Activated naive CD4-positive, alpha-beta T cell treated with anti-CD3 and anti-CD28 coated beads for 36 hours (primary cell): ENCODE measurements around the gene BATF3. TPM values are rescaled to one million over a fixed set of nuclear protein-coding genes. Genes with fewer than 3 reads are reported as not detected.

Source experiments
- CTCF ChIA-PET: fragments of 350-600 bp; sonication (Branson Sonifier 250); formaldehyde crosslinking; loops from one replicate; lab custom pipeline; 2021; ENCODE audit warnings: antibody characterized with exemption; lab: Charles Lee
- DNase-seq: peaks from one replicate; pipeline ENCODE4 v3.0.0-alpha.2; 2020
- H3K27ac Mint-ChIP-seq: one replicate; pipeline ENCODE4 v1.8.0; 2021; ENCODE audit warnings: mild to moderate bottlenecking, mixed read lengths
- H3K27me3 Mint-ChIP-seq: one replicate; pipeline ENCODE4 v1.8.0; 2021; ENCODE audit warnings: low read depth, mixed read lengths
- H3K36me3 Mint-ChIP-seq: one replicate; pipeline ENCODE4 v1.8.0; 2021; ENCODE audit warnings: low read depth, mixed read lengths
- H3K4me1 Mint-ChIP-seq: one replicate; pipeline ENCODE4 v1.8.0; 2021; ENCODE audit warnings: low read depth, mixed read lengths
- H3K4me3 Mint-ChIP-seq: one replicate; pipeline ENCODE4 v1.8.0; 2021; ENCODE audit warnings: mild to moderate bottlenecking, moderate library complexity, mixed read lengths
- H3K9me3 Mint-ChIP-seq: one replicate; pipeline ENCODE4 v1.8.0; 2021; ENCODE audit warnings: mixed read lengths
- intact Hi-C: fragments of 100-400 bp; cut with micrococcal nuclease; formaldehyde crosslinking; loops from one replicate; pipeline ENCODE4 v1.15.1; 2023
- total RNA-seq, 2 experiments: library from RNA; stranded (reverse); gene quantifications; one replicate each; pipeline ENCODE4 v1.2.3, GENCODE V29; 2021

The BATF3 gene
- total RNA-seq, 2 experiments from 2014 or later = 26.7 to 27.1 TPM

DNA sequence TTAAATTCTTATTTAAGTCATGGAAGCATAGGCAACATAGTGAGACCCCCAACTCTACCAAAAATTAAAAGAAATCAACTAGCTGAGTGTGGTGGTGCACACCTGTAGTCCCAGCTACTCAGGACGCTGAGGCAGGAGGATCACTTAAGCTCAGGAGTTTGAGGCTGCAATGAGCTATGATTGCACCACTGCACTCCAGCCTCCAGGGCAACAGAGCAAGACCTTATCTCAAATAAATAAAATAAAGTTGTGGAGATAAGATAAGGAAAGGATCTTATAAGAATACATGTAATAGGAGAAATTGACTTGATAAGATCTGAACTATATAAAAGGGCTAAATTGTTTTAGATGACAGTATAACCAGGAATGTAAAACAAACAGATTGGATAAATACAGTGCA lies 2.3 kb upstream of the BATF3 start:
- no peak for DNase-seq
- Mint-ChIP-seq H3K9me3 (no peaks in the 10 kb centered on the region), H3K36me3 (peaks cover 1% of the 10 kb centered on the region), H3K27ac (no peak overlapping the region), H3K4me1 (peaks cover 39% of the 10 kb centered on the region), H3K4me3 (no peak overlapping the region), H3K27me3 (peaks cover 11% of the 10 kb centered on the region)
- intact Hi-C loops = loop anchor here (1.0 to 2.0 kb wide), 3 partner anchors 19 to 89 kb away; partner anchors contain the start of genes NSL1 and TATDN3
- CTCF ChIA-PET = interaction anchor here (0.7 to 2.4 kb wide), 15 partner anchors 14 to 93 kb away, joined by 3 to 13 read pairs (median 5); no protein-coding TSS in a partner anchor

GRCh38 chr1:212700892-212701819 lies 1.5 kb upstream of the BATF3 start:
- Mint-ChIP-seq H3K4me3 (peak overlapping the region; percentile 87), H3K27me3 (peaks cover 11% of the 10 kb centered on the region), H3K27ac (peak overlapping the region; percentile 22), H3K36me3 (peaks cover 7% of the 10 kb centered on the region), H3K9me3 (no peaks in the 10 kb centered on the region), H3K4me1 (peaks cover 41% of the 10 kb centered on the region)
- intact Hi-C loops = loop anchor here (1.0 to 2.0 kb wide), 3 partner anchors 20 to 90 kb away; partner anchors contain the start of genes NSL1 and TATDN3
- CTCF ChIA-PET = interaction anchor here (0.7 to 2.4 kb wide), 19 partner anchors 15 to 224 kb away, joined by 3 to 13 read pairs (median 4); no protein-coding TSS in a partner anchor
- DNase-seq = peak; percentile 41

GRCh38 chr1:212700223-212700891 lies 717 bp upstream of the BATF3 start:
- Mint-ChIP-seq H3K4me1 (peaks cover 41% of the 10 kb centered on the region), H3K36me3 (peaks cover 10% of the 10 kb centered on the region), H3K9me3 (no peaks in the 10 kb centered on the region), H3K4me3 (peak overlapping the region; percentile 87), H3K27me3 (peaks cover 11% of the 10 kb centered on the region), H3K27ac (peak overlapping the region; percentile 22)
- DNase-seq = peak; percentile 73
- CTCF ChIA-PET = interaction anchor here (0.7 to 2.4 kb wide), 9 partner anchors 18 to 224 kb away, joined by 3 to 13 read pairs (median 5); no protein-coding TSS in a partner anchor
- intact Hi-C loops = loop anchor here (2.0 kb wide), 2 partner anchors 52 to 90 kb away; partner anchors contain the start of genes NSL1 and TATDN3

GRCh38 chr1:212699104-212699624 lies 476 bp downstream of the BATF3 start:
- CTCF ChIA-PET = interaction anchor here (0.6 to 3.0 kb wide), 14 partner anchors 22 to 296 kb away, joined by 3 to 14 read pairs (median 5); partner anchors contain the start of genes NSL1 and TATDN3
- peak overlapping the region; percentile 87 for H3K4me3 Mint-ChIP-seq
- H3K4me1 Mint-ChIP-seq = peaks cover 38% of the 10 kb centered on the region
- peaks cover 11% of the 10 kb centered on the region for H3K27me3 Mint-ChIP-seq
- H3K36me3 Mint-ChIP-seq = peaks cover 10% of the 10 kb centered on the region
- H3K9me3 Mint-ChIP-seq = no peaks in the 10 kb centered on the region
- H3K27ac Mint-ChIP-seq = no peak overlapping the region
- peak; percentile 67 for DNase-seq
- intact Hi-C loops = loop anchor here (1.0 kb wide), 6 partner anchors 13 to 296 kb away; no protein-coding TSS in a partner anchor

DNA sequence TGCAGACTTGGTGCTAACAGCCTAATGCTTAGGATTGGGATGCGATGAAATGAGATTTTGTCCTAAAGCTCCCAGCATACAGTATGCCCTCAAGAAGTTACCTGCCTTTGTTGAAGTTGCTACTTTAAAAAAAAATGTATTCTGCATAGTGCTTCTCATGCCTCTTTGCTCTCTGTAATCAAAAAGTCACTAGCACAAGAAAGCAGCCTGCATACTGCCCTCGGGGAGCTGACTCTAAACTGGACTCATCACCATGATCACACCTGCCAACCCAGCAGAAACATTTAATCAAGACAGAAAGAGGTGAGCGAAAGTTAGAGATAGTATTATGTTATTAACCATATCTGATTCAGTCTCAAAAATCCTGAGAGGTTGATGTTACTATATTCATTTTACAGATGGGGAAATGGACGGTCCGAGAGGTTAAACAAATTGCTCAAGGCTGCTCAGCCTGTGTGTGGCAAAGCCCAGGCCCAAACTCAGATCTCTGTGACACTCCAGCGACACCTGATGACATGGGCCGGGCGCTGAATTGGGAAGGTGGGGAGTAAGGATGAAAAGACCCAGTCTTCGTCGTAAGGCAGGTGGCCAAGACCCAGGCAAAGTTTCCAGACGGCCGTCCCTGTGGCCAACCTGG lies 1.1 kb downstream of the BATF3 start:
- CTCF ChIA-PET = interaction anchor here (0.8 to 3.0 kb wide), 14 partner anchors 21 to 221 kb away, joined by 3 to 14 read pairs (median 5); no protein-coding TSS in a partner anchor
- peaks cover 38% of the 10 kb centered on the region for H3K4me1 Mint-ChIP-seq

DNA sequence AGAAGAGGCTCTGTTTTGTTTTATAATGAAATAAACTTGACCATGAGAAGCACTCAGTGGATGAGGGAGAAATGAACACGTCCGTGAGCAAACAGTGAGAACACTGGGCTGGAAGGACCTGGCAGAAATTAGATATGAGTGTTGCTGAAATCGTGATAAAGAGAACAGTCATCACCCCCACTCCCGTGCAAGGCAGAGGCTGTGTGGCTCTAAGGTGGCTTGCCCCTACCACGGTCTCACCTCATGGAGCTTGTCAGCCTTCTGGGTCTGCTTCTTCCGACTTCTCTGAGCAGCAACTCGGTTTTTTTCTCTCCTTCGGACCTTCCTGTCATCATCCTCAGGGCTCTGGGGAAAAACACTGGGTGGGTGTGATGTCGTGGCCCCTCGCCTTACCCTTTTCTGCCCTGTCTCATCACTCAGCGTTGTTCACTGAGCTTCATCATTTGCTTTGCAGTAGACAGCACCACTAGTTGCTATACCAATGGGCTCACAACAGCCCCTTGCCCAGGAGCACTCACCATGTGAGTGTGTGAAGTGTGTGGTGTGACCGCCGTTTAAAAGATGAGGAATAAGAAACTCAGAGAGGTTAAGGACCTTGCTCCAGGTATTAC lies 2.8 kb downstream of the BATF3 start:
- Mint-ChIP-seq H3K4me3 (no peak overlapping the region), H3K27ac (no peak overlapping the region), H3K36me3 (peaks cover 10% of the 10 kb centered on the region), H3K4me1 (peaks cover 27% of the 10 kb centered on the region), H3K9me3 (no peaks in the 10 kb centered on the region), H3K27me3 (peaks cover 11% of the 10 kb centered on the region)
- CTCF ChIA-PET = interaction anchor here (0.6 to 3.0 kb wide), 7 partner anchors 32 to 219 kb away, joined by 3 to 14 read pairs (median 5); no protein-coding TSS in a partner anchor
- intact Hi-C loops = no loop called here
- no peak for DNase-seq

More for the DNA sequence above, 1.1 kb downstream of the BATF3 start:
- peaks cover 10% of the 10 kb centered on the region for H3K36me3 Mint-ChIP-seq
- no peak for DNase-seq
- H3K27me3 Mint-ChIP-seq = peaks cover 11% of the 10 kb centered on the region
- H3K9me3 Mint-ChIP-seq = no peaks in the 10 kb centered on the region
- no peak overlapping the region for H3K27ac Mint-ChIP-seq
- H3K4me3 Mint-ChIP-seq = peak overlapping the region; percentile 87
- intact Hi-C loops = loop anchor here (1.0 kb wide), 6 partner anchors 14 to 297 kb away; no protein-coding TSS in a partner anchor

DNA sequence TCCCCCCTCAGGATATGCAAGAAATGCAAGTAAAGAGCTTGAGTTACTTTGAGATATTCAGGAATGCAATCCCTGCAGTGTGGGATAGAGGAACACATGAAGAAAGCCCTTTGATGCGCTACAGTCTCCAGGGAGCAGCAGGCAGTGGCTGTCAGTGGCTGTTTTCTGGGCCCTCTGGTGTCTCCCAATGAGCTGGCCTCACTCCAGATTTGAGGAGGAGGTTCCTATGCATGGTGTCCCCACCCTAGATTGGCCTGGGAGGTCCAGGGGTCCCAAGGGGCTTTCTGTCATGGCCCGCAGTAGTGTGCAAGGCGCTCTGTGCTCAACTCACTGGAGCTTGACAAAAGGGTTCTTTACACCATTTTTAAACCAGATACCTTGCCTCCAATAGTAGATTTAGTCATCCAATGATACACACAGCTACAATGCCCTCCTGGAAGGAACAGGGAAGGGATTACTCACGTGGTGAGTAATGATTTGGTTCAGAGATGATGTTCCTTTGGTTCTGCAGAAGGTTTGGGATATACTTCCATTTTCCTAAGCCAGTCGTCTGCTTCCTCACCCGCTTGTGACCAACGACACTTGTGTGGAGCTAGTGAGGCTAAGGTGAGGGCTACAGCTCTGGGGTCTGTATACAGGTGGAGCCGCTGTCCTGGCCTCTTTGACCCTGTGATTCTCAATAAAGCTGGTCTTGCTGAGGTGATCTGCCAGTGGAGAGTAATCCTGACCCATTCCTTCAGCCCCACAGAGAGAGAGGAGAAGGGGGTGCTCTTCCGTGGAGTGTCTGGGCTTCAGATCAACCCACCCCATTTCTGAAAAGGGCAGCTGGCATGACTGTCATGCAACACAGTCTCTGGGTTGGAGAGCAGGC lies 6.6 kb downstream of the BATF3 start:
- intact Hi-C loops = no loop called here
- no peak overlapping the region for H3K4me3 Mint-ChIP-seq
- peaks cover 10% of the 10 kb centered on the region for H3K36me3 Mint-ChIP-seq
- no peak overlapping the region for H3K27ac Mint-ChIP-seq
- DNase-seq = no peak
- no peaks in the 10 kb centered on the region for H3K9me3 Mint-ChIP-seq
- peaks cover 12% of the 10 kb centered on the region for H3K4me1 Mint-ChIP-seq
- peaks cover 2% of the 10 kb centered on the region for H3K27me3 Mint-ChIP-seq
- CTCF ChIA-PET = interaction anchor here (2.4 kb wide), 1 partner anchor 28 kb away, joined by 5 read pairs; no protein-coding TSS in a partner anchor

GRCh38 chr1:212691561-212692071 lies 8.0 kb downstream of the BATF3 start:
- CTCF ChIA-PET = interaction anchor here (1.1 kb wide), 1 partner anchor 23 kb away, joined by 3 read pairs; no protein-coding TSS in a partner anchor
- Mint-ChIP-seq H3K36me3 (peaks cover 10% of the 10 kb centered on the region), H3K4me1 (peaks cover 2% of the 10 kb centered on the region), H3K4me3 (no peak overlapping the region), H3K27ac (no peak overlapping the region), H3K27me3 (no peaks in the 10 kb centered on the region), H3K9me3 (no peaks in the 10 kb centered on the region)
- intact Hi-C loops = no loop called here
- no peak for DNase-seq

DNA sequence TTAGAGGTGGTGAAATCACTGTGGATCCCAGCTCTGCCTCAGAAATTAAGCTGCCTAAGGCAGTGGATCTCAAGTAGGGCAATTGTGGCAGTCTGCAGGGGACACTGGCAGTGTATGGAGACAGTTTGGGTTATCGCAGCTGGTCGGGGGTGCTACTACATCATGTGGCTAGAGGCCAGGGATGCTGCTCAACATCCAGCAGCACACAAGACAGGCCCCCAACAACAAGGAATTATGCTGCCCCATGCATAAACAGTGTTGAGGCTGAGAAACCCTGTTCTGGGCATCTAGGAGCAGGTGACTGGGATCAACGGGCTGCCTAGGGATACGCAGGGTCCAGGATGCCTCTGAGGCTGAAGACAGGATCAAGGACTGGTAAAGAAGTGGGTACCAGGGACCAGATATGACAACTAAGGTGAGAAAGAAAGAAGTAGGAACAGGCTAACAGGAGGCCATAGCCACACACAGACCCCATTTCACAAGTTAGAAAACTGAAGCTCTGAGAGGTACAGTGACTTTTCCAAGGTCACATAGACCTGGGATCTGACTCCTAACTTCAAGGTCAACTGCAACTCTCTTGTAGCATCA lies 8.7 kb downstream of the BATF3 start:
- CTCF ChIA-PET = interaction anchor here (1.1 to 1.5 kb wide), 3 partner anchors 13 to 304 kb away, joined by 3 read pairs; no protein-coding TSS in a partner anchor
- H3K4me3 Mint-ChIP-seq = no peak overlapping the region
- DNase-seq = no peak
- intact Hi-C loops = no loop called here
- H3K9me3 Mint-ChIP-seq = no peaks in the 10 kb centered on the region
- H3K4me1 Mint-ChIP-seq = no peaks in the 10 kb centered on the region
- H3K27ac Mint-ChIP-seq = no peak overlapping the region
- H3K27me3 Mint-ChIP-seq = no peaks in the 10 kb centered on the region
- H3K36me3 Mint-ChIP-seq = peaks cover 6% of the 10 kb centered on the region
